Parathyroid adenoma (tissue), 2 donors: ENCODE measurements around the gene PHF19.

Source experiments
- H2AFZ ChIP-seq: fragments of 300-600 bp; sonication (generic); one replicate; pipeline ENCODE4 v1.7.0; 2017; ENCODE audit warnings: antibody characterized with exemption, mild to moderate bottlenecking
- H3K27ac ChIP-seq: fragments of 300-600 bp; sonication (generic); one replicate; pipeline ENCODE4 v1.7.0; 2017
- H3K27me3 ChIP-seq: fragments of 300-600 bp; sonication (generic); one replicate; pipeline ENCODE4 v1.7.0; 2017; ENCODE audit warnings: low read length; ENCODE audit not compliant: control insufficient read depth, insufficient read depth
- H3K36me3 ChIP-seq: fragments of 300-600 bp; sonication (generic); one replicate; pipeline ENCODE4 v1.7.0; 2017; ENCODE audit warnings: low read length; ENCODE audit not compliant: control insufficient read depth, insufficient read depth
- H3K4me1 ChIP-seq: fragments of 300-600 bp; sonication (generic); one replicate; pipeline ENCODE4 v1.7.0; 2017; ENCODE audit warnings: control low read depth
- H3K4me2 ChIP-seq: fragments of 300-600 bp; sonication (generic); one replicate; pipeline ENCODE4 v1.7.0; 2017; ENCODE audit warnings: low read length
- H3K4me3 ChIP-seq: fragments of 300-600 bp; sonication (generic); one replicate; pipeline ENCODE4 v1.7.0; 2017; ENCODE audit warnings: low read depth, low read length
- H3K79me2 ChIP-seq: fragments of 300-600 bp; sonication (generic); one replicate; pipeline ENCODE4 v1.7.0; 2017; ENCODE audit warnings: control low read depth
- H3K9ac ChIP-seq: fragments of 300-600 bp; sonication (generic); one replicate; pipeline ENCODE4 v1.7.0; 2017; ENCODE audit warnings: mild to moderate bottlenecking
- H3K9me3 ChIP-seq: fragments of 300-600 bp; sonication (generic); one replicate; pipeline ENCODE4 v1.7.0; 2017; ENCODE audit warnings: low read length; ENCODE audit not compliant: control insufficient read depth
- TF ChIP-seq, protein P1 (sequence below): fragments of 300-600 bp; sonication (generic); IDR thresholded peaks from one replicate; pipeline ENCODE4 v1.7.0; 2017; ENCODE audit warnings: antibody characterized with exemption, mild to moderate bottlenecking
- donor health status: primary hyperparathyroidism.

PHF19 gene

GRCh38 chr9:120875643-120875953 is 1.4 kb downstream of the PHF19 start:
- no peak overlapping the region for H3K9ac ChIP-seq

DNA sequence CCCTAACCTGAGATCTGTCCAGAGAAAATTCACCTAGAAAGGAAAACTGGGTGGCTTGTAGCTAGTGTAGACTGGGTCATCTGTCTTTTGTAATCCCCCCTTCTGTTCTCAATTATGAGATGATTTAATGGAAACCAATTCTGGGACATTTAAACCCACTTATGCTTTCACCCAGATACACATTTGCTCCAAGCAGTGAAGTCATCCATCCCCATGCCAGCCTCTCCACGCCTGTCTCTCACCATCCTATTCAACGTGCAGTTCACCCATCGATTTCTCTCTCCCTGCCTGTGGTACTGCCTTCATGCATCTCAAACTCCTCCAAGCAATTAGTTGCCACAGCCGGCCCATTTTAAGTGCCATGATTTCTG is 1.8 kb downstream of the PHF19 start:
- Histone ChIP-seq H3K9me3 (no peaks in the 10 kb centered on the region), H3K9ac (no peak overlapping the region), H3K4me1 (peaks cover 2% of the 10 kb centered on the region), H3K27me3 (no peaks in the 10 kb centered on the region), H3K4me3 (no peak overlapping the region), H3K27ac (no peak overlapping the region), H3K79me2 (no peaks in the 10 kb centered on the region), H2AFZ (no peak overlapping the region), H3K4me2 (no peak overlapping the region), H3K36me3 (no peaks in the 10 kb centered on the region)
- TF ChIP-seq, protein P1, sequence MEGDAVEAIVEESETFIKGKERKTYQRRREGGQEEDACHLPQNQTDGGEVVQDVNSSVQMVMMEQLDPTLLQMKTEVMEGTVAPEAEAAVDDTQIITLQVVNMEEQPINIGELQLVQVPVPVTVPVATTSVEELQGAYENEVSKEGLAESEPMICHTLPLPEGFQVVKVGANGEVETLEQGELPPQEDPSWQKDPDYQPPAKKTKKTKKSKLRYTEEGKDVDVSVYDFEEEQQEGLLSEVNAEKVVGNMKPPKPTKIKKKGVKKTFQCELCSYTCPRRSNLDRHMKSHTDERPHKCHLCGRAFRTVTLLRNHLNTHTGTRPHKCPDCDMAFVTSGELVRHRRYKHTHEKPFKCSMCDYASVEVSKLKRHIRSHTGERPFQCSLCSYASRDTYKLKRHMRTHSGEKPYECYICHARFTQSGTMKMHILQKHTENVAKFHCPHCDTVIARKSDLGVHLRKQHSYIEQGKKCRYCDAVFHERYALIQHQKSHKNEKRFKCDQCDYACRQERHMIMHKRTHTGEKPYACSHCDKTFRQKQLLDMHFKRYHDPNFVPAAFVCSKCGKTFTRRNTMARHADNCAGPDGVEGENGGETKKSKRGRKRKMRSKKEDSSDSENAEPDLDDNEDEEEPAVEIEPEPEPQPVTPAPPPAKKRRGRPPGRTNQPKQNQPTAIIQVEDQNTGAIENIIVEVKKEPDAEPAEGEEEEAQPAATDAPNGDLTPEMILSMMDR = no peak

More at GRCh38 chr9:120875643-120875953, 1.4 kb downstream of the PHF19 start:
- Histone ChIP-seq H3K4me2 (no peak overlapping the region), H3K4me3 (no peak overlapping the region), H3K27ac (no peak overlapping the region), H3K36me3 (no peaks in the 10 kb centered on the region), H2AFZ (peak overlapping the region; percentile 85), H3K27me3 (no peaks in the 10 kb centered on the region), H3K4me1 (peaks cover 2% of the 10 kb centered on the region), H3K9me3 (no peaks in the 10 kb centered on the region), H3K79me2 (no peaks in the 10 kb centered on the region)
- TF ChIP-seq, protein P1 = no peak

DNA sequence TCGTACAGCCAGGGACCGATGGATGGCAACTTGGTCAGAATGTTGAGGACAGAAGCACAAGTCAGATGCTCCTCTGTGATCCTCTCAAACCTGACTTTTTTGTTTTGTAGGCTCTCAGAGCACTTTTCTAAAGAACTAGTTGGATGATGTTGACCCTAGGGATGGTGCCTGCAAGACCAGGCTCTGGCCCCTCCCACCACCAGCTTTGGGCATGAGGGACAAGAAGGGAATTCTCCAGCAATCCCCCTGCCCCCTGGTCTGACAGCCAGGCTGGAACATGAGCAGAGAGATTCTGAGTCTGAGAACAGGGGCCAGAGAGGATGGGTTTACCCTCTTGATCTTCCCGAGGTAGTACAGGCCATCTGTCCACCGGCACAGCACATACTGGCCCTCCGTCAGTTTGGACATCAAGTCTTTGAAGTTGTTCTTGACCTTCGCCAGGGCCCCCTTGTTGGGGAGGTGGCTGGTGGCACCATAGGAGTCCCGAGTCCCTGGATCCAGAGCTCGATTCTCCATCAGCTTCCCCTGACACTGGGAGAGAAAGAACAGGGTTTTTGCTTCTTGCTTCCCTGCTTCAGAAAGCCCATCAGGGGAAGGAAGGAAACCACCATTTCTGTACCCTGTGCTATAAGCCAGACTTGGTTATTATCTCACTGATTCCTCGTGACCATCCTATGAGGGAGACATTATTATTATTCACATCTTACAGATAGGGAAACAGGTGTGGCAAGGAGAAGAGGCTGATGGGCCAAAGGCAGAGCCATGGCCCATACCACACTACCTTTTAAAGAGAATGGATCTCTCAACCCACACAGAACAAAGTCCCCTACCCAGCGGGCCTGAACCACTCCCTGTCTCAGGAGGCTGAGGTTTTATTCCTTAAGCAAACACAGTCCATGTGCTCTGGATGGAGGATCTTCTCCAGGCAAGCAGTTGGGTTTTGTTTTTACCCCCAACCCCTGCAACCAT is 2.5 kb downstream of the PHF19 start:
- no peak overlapping the region for H3K27ac ChIP-seq
- H3K9ac ChIP-seq = no peak overlapping the region
- no peak overlapping the region for H3K4me3 ChIP-seq
- H3K4me1 ChIP-seq = peaks cover 2% of the 10 kb centered on the region
- no peaks in the 10 kb centered on the region for H3K36me3 ChIP-seq
- no peak overlapping the region for H3K4me2 ChIP-seq
- no peaks in the 10 kb centered on the region for H3K79me2 ChIP-seq
- no peaks in the 10 kb centered on the region for H3K27me3 ChIP-seq
- TF ChIP-seq, protein P1 = no peak
- no peaks in the 10 kb centered on the region for H3K9me3 ChIP-seq
- H2AFZ ChIP-seq = no peak overlapping the region

DNA sequence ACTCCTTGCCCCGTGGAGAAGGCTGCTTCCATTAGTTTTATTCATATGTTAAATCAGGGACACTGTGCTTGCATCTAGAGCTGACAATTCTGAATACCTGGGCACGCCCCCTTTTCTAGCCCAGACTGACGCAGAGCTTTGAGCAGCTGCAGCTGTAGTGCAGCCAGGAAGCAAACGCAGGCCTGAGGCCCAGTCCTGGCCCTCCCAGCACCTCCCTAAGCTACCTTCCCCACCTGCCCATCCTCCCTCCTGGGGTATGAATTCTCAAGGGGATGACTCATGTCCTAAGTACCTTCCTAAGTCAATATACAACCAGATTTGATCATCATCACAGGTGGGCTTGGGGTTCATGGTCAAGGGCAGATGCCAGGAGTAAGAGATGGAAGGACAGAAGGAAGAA is 3.5 kb downstream of the PHF19 start:
- no peaks in the 10 kb centered on the region for H3K79me2 ChIP-seq
- no peaks in the 10 kb centered on the region for H3K27me3 ChIP-seq
- peaks cover 2% of the 10 kb centered on the region for H3K4me1 ChIP-seq
- H2AFZ ChIP-seq = no peak overlapping the region
- H3K27ac ChIP-seq = no peak overlapping the region
- no peaks in the 10 kb centered on the region for H3K9me3 ChIP-seq
- H3K4me3 ChIP-seq = no peak overlapping the region
- H3K36me3 ChIP-seq = no peaks in the 10 kb centered on the region
- no peak overlapping the region for H3K4me2 ChIP-seq
- no peak overlapping the region for H3K9ac ChIP-seq
- TF ChIP-seq, protein P1 = no peak
